GM18508 (cell line): ENCODE data around the gene HAL.
A peak's percentile ranks its signal among the peaks of the same experiment; 100 is the strongest.

Experiments
- ATAC-seq: cut with Tn5 transposase; IDR thresholded peaks from one replicate; pipeline ENCODE4 v1.9.1; 2021; ENCODE audit warnings: moderate number of reproducible peaks; ENCODE audit not compliant: insufficient read depth, unreplicated experiment

Gene HAL

DNA sequence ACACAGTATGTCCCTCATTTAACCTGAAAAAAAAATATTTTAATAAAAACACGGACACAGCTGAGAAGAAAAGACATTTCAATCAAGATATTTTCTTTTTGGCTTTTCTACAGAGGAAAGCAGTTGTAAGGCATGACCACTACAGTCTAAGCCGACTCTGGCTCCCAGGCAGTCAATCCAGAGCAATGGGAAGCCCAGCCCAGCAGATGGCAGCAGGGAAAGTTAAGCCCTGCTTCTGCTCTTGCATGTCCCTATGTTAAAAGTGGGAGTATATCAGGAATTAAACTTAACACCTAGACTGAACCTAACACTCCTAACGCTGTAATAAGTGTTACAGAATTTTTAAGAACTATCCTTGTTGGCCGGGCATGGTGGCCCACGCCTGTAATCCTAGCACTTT lies 19.5 kb upstream of the HAL start:
- no peak for ATAC-seq

DNA sequence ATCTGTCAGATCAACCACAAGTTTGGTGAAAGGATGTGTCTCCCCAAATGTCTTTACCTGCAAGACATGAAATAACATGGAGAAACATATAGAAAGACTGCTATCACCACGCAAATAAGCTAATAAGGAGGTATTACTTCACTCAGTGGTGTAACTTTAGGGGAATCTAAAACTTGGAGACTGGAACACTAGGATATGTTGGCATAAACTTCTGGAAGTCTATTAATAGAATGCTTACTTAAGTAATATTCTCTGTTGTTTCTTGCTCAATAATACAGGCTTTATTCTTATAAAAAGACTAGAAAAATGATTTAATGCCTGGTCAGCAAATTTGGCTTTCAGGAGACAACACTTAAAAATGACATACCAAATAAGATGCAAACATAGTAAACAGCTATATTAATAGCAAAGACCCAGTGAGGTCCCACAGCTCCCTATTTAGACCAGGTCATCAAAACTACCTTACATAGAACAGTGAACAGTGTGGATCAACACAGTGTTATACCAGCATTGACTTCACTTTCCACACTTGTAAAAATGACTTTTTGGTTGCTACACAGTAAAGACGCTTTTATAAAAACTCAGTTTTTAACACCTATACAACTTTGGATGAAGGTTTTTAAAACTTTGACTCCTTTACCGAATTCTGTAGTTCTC lies 18.9 kb upstream of the HAL start:
- no peak for ATAC-seq

DNA sequence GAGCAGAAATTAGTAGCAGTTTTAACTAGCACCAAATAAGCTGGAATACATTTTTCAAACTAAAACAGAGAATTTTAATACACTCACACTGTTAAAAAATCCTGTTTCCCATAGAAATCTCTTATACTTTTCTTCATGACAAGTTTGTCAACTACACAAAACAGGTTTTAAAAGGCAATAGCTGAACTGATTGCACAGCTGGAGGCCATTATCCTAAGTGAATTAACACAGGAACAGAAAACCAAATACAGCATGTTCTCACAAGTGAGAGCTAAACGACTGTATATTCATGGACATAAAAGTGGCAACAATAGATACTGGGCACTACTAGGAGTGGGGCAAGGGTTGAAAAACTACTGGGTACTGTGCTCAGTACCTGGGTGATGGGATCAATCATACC lies 11.6 kb upstream of the HAL start:
- no peak for ATAC-seq

DNA sequence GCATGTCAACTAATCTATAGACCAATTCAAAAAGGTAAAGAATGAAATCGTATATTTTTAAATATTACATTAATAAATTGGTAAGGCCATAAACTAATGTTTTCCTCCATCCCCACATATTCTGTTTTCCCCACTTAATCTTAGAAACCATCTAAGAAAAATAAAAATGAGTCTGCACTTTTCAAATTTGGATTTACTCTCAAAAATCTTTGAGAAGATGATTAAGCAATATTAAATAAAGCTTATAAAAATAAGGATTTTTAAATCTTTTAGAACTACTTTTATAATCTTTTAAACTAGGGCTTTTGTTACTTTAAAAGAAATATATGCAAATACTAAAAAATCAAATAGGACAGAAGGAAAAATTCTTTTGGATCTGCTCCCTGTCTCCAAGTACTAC lies 10.6 kb upstream of the HAL start:
- ATAC-seq: no peak

DNA sequence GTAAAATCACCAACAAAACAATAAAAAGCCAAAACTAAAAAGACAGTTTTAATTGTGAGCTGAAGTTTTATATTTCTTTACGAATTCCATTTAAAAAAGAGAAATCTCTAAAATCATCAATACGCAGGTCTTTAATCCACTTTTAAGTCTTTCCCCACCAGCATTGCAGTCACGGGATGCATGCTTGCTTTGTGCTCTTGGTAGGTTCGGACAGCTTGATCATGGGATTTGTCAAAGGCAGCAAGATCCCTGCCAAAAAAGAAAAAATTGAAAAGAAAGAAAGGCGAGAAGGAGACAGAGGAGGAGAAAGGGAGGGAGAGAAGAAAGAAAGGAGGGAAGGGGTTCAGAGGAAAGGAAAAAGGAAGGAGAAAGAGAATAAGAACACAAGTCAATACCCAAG lies 4.7 kb upstream of the HAL start:
- ATAC-seq: no peak

DNA sequence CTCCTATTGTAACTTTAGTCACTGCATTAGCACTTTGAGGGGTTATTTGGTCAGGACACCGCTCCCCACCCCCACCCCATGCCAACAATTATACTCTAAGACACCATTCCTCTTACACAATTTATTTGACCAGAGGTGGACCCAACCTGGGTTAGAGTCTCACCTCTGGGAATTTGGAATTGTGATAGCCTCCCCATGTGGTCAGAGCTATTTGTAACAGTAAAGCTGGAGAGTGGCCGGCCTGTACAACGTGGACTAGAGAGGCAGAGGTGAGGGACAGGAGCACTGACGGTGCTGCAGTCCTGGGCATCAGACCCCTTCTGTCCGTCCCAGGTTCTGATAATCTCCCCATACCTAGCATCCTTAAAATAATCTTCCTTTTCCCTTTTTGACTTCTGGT lies 3.3 kb upstream of the HAL start:
- ATAC-seq: no peak

DNA sequence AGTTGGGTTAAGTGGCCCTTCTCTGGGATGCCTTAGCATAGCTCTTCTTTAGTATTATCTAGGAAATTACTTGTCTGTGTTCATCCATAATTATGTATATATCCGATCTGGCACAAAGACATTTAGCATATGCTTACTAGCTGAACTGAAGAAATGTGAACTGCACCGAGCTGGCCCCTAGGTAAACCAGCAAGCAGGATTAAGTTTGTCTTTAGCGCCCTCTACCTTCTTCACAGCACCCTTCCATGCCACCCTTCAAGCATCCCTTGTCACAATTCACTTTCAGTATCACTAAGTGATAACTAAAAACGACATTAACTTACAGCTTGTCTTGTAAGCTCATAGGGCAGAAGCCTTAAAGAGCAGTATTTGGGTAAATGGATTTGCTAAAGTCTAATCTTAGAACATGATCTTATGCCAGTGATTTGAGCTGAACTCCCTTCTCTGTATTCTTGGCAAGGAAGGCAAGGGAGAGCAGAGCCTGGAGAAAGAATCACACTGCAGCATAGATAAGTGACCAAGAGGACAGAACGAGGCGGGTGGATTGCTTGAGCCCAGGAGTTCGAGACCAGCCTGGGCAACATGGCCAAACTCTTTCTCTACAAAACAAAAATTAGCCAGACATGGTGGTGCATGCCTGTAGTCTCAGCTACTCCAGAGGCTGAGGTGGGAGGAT lies 2.6 kb upstream of the HAL start:
- peak; percentile 90 for ATAC-seq

DNA sequence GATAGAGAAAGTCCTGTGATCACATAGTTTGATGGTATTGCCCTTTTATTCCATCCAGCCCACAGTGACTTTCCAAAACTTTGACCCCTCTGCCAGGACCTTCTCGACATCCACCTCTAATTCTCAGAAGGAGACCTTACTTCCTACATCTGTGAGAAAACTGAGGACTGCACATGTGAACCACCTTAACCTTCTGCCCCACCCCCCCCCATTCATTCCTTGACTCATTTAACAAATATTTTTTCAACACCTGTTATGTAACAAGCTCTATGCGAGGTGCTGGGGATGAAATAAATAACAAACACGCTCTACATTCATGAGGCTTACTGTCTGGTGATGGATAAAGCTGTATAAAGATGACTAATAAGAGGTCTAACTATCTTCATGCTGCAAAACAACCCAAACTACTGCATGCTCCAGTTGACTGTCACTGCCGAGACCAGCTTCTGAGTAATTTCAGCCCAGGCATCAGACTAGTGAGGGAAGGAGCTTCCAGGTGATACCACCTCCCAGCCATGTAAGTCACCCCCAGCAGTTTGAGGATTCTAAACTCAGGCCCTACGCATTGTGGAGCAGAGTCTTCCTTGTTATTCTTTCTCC lies 1.9 kb upstream of the HAL start:
- ATAC-seq: no peak

DNA sequence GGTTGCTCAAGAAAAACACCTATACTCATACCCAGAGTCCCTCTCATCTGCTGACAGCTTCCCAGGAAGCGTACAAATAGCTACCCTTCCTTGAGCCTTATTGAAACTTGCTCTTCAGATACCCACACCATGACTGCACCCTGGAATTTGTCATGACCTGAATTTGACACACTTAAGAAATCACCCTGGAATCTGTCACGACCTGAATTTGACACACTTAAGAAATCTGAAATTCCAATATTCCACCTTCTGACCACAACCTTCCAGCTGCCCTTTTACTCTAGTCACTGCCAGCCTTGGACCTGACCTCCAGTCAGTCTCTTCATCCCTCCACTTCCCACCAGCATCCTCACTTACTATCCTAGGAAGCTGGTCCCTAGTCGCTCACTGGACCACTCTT lies 1.1 kb upstream of the HAL start:
- ATAC-seq: no peak

DNA sequence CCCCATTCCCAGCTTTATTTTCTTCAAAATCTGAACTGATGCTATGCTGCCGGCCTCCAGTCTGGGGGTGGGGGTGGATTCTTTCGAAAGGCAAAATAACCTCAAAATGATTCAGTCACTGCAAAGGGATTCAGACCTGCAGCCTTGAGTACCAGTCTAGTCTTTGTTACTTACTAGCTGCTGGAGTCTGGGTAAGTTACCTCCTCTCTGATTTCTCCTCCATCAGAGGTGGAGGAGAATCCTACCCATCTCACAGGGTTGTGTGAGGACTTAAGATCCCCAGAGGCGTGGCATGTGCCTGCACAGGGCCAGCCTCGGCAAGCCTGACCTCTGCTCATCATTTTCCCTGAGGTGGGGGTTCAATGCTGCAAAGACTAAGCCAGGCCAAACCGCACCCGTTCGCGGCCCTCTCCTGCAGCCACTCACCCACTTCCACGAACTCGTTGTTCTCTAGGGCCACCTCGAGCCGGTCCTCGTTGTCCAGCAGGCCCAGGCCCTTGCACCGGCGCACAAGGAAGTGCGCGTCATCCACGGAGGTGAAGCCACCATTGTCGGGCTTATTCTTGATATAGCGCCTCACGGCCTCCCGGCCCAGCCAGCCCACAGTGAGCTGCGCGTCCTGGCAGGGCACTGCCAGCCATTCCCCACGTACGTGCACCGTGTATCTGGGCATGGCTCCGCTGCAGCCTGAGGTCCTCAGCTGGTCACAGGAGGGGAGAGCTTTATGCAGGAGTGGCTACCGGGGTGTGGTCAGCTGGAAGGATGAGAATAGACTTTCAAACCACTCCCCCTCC lies 709 bp downstream of the HAL start:
- no peak for ATAC-seq

DNA sequence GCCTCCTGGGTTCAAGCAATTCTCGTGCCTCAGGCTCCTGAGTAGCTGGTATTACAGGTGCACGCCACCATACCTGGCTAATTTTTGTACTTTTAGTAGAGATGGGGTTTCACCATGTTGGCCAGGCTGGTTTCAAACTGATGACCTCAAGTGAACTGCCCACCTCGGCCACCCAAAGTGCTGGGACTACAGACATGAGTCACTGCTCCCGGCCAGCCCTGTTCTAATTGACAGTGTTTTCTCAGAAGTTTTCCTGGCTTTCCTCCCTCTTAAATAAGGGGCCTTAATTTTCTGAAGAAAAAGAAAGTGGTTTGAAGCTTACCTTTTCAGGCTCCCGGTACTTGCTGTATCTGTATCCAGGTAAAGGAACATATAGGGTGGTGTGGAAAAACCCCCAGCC lies 1.7 kb downstream of the HAL start:
- no peak for ATAC-seq

DNA sequence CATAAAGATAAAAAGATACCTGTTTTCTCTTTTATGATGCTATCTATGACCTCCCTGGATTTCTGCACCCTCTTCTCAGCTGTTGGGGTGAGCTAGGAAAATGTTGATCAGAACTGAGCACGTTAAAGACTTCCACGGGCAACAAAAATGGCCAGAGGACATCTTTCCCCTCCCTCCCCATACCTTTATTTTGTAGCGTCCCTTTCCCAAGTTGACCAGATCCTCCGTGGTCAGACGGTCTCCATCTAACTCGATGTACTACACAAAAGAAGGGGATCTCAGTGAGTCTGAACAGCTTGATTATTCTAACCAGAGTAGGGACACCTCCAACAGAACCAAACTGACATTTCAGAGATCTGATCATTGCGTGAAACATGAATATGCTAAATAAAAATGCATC lies 2.2 kb downstream of the HAL start:
- ATAC-seq: no peak

DNA sequence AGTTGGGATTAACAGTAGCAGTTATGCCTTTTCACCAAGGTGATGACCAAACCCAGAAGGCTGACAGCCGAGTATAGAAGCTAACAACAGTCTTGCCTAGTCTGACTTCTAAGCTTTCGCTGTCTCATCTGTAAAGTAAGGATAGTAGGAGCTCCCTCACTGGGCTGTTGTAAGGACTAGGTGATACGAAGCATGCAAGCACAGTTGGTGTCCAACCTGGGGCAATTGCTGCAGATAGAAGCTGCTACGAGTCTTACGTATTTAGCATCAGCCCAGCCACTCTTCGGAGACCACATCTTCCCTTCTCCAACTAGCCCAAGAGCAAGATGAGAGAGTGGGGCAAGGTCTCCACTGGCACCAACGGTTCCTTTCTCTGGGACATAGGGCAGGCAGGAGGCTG lies 6.0 kb downstream of the HAL start:
- no peak for ATAC-seq

DNA sequence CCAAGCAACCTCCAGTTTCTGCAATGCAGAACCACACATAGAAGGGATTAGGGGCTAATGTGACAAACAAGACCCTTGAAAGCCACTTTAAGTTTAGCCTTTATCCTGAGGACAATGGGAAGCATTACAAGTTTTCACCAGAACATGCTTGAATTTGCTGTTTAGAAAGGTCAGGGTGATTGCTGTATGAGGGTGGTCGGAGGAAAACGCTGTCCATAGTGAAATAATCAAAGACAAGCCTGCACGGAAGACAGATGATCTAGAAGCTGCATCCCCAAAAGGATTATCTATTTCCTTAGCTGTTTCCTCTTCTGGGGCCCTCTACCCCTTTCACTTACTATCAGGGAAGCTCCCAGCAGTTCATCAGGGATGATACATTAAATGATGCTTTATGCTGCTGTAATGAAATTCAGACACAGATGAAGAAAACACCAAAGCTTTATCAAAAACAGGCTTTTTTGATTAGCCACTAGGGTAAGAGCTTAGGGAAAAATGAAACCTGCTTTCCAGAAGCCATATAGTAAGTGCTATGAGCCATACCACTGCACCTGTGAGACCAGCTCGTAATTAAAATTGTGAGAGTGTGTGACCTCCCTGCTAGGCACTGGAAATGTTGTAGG lies 6.5 kb downstream of the HAL start:
- ATAC-seq: no peak

DNA sequence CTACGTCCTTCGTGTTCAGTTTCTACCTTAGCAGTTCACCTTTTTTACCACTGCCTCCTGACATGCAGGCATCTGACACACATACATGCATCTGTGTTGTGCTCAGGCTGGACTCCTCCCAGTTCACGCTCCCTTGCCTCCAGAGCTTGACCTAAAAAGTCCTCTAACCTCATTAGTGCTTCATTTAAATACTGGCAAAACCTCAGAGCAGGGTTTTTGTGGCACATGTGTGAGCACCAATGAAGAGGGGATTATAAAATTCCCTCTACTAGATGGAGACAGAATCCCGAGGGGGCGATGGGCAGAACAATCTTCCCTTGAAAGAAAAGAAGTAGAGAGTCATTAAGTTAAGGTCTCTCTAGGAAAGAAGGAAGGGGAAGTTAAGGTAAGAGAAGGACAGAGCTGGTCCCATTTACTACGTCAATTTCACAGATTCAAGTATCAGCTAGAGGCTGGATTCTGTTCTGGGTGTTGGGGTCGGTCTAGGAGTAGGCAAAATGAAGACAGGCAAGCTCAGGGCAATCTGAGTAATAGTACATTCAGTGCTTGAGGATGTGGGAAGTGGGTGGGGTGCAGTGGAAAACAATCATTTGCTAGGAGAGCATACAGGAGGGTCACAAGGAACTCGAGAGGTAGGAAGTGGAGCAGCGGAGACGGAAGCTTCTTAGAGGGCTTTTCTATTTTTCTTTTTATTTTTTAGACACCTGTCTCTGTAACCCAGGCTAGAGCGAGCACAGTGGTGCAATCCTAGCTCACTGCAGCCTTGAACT lies 7.5 kb downstream of the HAL start:
- ATAC-seq: no peak

DNA sequence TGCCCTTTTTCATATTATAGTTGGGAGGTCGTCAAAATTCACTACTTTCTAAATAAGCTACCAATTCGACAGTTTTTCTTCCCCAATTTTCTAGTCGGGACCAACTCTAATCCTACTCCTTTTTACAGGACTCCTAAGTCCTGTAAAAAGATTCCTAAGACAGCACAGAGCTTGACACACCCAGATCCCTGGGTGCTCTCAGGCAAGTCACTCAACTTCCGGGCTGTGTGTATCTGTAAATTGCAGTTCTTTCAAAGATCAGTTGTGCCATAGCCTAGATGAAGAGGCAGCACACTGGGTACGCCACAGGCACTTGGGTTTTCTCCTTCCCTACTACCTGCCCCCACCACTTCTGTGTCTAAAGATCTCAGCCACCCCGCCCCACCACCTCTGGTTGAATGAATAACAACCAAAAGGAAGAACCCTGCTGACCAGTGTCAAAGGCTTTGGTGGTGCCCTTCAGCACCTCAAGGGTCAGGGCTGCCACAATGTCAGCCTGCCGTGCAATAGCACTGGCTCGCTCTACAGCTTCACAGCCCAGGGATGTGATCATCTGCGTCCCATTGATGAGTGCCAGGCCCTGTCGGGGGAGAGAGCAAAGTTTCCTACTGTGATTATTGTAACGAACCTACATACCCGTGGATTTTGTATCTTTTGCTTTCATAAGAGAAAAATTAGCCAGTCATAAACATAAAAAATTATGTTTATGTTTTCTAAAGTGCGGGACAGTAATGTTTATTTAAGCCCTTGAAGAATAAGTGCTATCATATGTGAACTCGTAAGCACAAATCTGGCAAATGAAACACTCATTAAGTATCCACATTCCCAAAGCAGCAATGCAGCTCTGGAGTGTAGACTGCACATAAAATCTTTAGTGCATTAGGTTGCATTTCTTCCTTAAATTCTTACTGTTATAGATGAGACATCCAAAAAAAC lies 9.2 kb downstream of the HAL start:
- no peak for ATAC-seq

DNA sequence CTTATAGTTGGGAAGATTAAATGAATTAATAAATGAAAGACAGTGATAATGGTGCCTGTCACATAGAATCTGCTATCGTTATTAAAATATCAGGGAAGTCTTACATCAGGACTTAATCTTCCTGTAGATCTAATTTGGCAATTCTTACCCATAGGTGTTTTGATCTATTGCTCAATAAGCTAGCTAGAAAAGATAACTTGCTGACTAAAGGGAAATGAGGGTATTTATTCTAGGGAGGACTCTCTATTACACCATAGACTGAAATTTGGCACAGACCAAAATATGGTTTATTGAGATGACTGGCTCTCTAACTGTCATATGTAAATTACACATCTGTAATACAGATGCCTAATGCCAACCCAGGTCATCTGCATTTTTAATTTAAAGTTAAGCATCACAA lies 11.5 kb downstream of the HAL start:
- ATAC-seq: no peak

DNA sequence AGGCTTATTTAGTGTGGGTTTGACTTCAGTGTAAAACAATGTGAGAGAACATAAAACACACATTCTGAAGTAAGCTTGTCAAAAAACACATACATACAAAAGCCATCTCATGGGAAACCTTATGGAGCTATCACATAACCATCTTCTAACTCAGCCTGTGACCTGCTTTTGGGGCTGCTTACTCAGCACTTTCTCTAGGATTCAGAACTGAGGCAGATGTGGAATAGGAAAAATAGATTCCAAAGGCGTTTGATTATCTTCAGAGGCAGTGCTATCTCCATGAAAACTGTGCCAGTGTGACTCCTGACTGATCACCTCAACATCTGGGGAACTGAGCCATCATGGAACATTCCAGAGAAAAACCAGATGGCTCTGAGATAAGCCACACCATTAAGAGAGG lies 13.5 kb downstream of the HAL start:
- no peak for ATAC-seq

DNA sequence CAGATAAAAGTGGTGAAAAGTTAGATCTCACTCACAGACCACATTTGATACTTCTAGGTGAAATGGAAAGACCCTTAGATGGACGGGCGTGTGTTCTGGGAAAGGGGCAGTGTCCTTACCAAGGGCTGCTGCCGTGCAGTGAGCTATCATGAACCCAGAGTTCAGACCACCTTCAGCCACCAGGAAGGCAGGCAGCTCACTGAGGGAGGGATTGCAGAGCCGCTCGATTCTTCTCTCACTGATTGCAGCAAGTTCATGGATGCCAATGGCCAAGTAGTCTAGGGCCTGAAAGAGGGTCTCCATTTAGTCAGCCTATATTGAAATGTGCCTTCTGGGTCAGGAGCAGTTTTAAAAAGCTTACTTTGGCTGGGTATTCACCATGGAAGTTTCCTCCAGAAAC lies 15.7 kb downstream of the HAL start:
- ATAC-seq: no peak
